ENCODE results near the gene COX4I1. TPM values are rescaled to one million over a fixed set of nuclear protein-coding genes. Genes with fewer than 3 reads are reported as not detected.
"Not testable (repeated sequence)": the region's sequence is repeated elsewhere in the genome, so short reads cannot be mapped to it uniquely, and the experiment has no call there.

COX4I1 gene
- total RNA-seq, 1 experiment from 2014 or later: 673 TPM

- Histone ChIP-seq H3K4me3 (no peak overlapping the region), H3K27me3 (no peaks in the 10 kb centered on the region), H3K9me3 (no peaks in the 10 kb centered on the region), H3K36me3 (peaks cover 1% of the 10 kb centered on the region; the same call in 1 of the 2 replicates)
- DNase-seq: no peak
These were observed 10.7 kb downstream of the COX4I1 start for GRCh38 chr16:85810097-85810741.

GRCh38 chr16:85810742-85811115 lies 11.2 kb downstream of the COX4I1 start:
- H3K9me3 ChIP-seq: no peaks in the 10 kb centered on the region
- H3K27me3 ChIP-seq: no peaks in the 10 kb centered on the region
- no peak overlapping the region for H3K4me3 ChIP-seq
- H3K36me3 ChIP-seq: no peaks in the 10 kb centered on the region; the same call in 1 of the 2 replicates
- no peak for DNase-seq

GRCh38 chr16:85812031-85812807 lies 12.7 kb downstream of the COX4I1 start:
- DNase-seq: no peak
- Histone ChIP-seq H3K9me3 (no peaks in the 10 kb centered on the region), H3K27me3 (no peaks in the 10 kb centered on the region), H3K4me3 (no peak overlapping the region), H3K36me3 (no peaks in the 10 kb centered on the region)

- H3K9me3 ChIP-seq: no peaks in the 10 kb centered on the region
- no peaks in the 10 kb centered on the region for H3K36me3 ChIP-seq
- DNase-seq: no peak
- no peak overlapping the region for H3K4me3 ChIP-seq
- H3K27me3 ChIP-seq: no peaks in the 10 kb centered on the region
These were observed 13.6 kb downstream of the COX4I1 start for GRCh38 chr16:85812811-85813700.

DNA sequence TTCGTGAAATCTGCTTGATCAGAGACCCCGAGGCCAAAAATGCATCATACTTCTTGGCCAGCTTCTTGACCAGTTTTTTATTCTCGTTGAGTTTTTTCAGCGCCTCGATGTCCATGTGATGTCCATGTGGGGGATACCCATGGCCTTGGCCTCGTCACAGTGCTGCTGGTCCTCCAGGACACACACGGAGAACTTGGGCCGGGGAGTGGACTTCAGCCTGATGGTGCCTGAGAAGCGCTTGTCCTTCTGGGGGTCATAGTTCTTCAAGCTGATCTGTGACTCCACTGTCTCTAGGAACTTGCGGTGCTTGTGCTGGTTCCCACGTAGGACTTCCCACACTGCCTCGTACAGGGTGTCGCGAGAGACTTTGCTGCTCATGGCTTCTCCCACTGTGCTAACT lies 16.7 kb downstream of the COX4I1 start:
- DNase-seq: no peak
- Histone ChIP-seq H3K36me3 (no peaks in the 10 kb centered on the region), H3K4me3 (no peak overlapping the region), H3K27me3 (peaks cover 4% of the 10 kb centered on the region; the same call in 1 of the 2 replicates), H3K9me3 (no peaks in the 10 kb centered on the region)

DNA sequence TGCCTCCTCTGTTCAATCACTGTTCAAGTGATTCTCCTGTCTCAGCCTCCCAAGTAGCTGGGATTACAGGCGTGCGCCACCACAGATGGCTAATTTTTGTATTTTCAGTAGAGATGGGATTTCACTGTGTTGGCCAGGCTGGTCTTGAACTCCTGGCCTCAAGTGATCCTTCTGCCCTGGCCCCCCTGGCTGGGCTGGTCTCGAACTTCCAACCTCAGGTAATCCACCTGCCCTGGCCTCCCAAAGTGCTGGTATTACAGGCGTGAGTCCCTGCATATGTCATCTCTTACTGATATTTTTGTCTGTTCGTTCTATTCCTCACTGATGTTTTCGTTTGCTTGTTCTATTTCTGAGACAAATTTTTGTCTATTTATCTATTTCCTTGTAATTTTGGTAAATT lies 17.7 kb downstream of the COX4I1 start:
- H3K9me3 ChIP-seq, DNase-seq, H3K36me3 ChIP-seq, H3K4me3 ChIP-seq, H3K27me3 ChIP-seq: not testable (repeated sequence)

DNA sequence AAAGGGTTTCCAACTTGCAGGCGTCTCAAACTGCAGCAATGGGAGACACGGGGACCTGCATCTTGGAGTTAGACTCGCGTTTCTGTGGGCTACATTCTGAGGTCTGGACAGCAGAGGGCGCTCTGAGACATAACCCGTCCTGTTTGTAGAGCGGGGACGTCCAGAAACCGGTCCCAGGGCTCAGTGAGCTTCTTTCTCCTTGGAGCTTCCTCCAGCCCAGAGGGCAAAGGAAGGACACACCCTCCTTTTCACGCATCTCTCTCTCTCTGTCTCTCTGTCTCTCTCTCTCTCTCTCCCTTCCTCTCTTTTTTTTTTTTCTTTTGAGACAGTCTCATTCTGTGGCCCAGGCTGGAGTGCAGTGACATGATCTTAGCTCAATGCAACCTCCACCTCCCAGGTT lies 19.8 kb downstream of the COX4I1 start:
- Histone ChIP-seq H3K36me3 (no peaks in the 10 kb centered on the region), H3K9me3 (no peaks in the 10 kb centered on the region), H3K27me3 (peaks cover 4% of the 10 kb centered on the region; the same call in 1 of the 2 replicates), H3K4me3 (no peak overlapping the region)
- DNase-seq: peak; percentile 42

DNA sequence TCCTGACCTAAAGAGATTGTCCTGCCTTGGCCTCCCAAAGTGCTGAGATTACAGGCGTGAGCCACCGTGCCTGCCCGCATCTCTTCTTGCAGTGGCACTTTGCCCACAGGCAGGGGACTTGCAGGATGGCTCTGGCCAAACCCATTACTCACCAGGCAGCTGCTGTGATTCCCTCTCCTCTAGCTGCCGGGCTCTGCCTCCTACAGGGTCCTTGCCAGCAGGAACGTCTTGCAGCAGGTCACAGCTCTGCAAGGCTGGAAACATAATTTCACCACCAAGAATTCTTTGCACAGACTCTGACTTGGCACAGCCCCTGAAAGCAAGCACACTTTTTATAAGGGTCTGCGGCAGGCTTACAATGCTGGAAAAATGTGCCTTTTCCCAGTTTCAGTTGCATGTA lies 20.3 kb downstream of the COX4I1 start:
- H3K9me3 ChIP-seq: no peaks in the 10 kb centered on the region
- H3K27me3 ChIP-seq: peaks cover 4% of the 10 kb centered on the region; the same call in 1 of the 2 replicates
- no peak overlapping the region for H3K4me3 ChIP-seq
- no peaks in the 10 kb centered on the region for H3K36me3 ChIP-seq
- peak; percentile 45 for DNase-seq

- Histone ChIP-seq H3K36me3 (no peaks in the 10 kb centered on the region), H3K4me3 (no peak overlapping the region), H3K9me3 (no peaks in the 10 kb centered on the region), H3K27me3 (peaks cover 4% of the 10 kb centered on the region; the same call in 1 of the 2 replicates)
- no peak for DNase-seq
These were observed 21.3 kb downstream of the COX4I1 start for GRCh38 chr16:85820604-85821372.

DNA sequence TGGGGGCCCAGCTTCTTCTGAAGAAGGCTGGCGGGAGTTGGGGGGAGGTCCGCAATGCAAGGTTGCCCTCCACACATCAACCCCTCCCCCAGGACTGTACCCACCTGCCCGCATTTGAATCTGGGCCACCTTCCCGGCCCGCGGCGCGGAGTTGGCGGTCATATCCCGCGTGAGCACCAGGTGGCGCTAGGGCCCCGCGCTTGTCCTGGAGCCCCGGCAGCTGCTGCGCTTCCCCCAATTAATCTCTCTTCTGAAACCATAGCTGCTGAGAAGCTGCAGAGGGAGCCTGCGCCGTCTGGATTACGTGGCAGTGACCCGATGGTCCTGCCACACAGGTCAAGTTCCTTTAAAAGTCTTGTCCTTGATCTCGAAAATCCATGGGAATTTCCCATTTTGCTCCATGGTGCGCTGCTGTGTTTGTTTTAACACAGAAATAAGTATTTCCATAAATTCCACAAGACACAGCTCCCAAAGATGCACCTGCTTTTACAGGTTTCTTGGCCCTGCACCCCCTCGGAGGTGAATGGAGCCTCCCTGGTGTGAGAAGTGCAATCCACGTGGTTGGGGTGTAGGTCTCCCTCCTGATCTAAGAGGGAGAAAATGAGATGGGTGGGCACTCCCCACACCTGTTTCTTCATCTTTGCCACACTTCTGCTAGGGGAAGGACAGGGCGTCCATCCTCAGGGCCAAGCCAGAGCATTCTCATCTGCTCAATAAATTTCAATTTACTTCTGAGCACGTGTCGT lies 22.1 kb downstream of the COX4I1 start:
- Histone ChIP-seq H3K4me3 (no peak overlapping the region), H3K27me3 (peaks cover 4% of the 10 kb centered on the region; the same call in 1 of the 2 replicates), H3K9me3 (no peaks in the 10 kb centered on the region), H3K36me3 (no peaks in the 10 kb centered on the region)
- DNase-seq: peak; percentile 50

DNA sequence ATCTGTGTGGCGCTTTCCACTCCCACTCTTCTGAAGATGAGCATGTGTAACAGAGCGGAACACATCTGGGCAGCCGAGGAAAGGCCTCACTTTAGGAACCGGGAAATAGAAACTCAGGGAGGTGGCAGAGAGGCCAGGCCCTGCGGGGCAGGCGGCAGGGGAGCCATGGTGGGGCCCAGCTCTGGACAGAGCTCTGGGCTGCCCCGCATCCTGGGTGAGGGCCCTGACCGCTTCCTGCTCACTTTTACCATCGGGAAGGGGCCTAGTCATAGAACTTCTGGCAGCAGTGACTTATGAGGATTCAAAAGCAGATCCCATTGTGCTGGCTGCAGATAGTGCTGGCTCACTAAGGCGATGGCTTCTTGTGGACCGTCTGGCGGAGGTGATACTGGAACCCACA lies 22.6 kb downstream of the COX4I1 start:
- no peak for DNase-seq
- no peaks in the 10 kb centered on the region for H3K9me3 ChIP-seq
- no peaks in the 10 kb centered on the region for H3K36me3 ChIP-seq
- peaks cover 4% of the 10 kb centered on the region; the same call in 1 of the 2 replicates for H3K27me3 ChIP-seq
- no peak overlapping the region for H3K4me3 ChIP-seq

- Histone ChIP-seq H3K9me3 (no peaks in the 10 kb centered on the region), H3K36me3 (no peaks in the 10 kb centered on the region), H3K27me3 (peaks cover 4% of the 10 kb centered on the region; the same call in 1 of the 2 replicates)
These were observed 23.9 kb downstream of the COX4I1 start for GRCh38 chr16:85823328-85823920.

DNA sequence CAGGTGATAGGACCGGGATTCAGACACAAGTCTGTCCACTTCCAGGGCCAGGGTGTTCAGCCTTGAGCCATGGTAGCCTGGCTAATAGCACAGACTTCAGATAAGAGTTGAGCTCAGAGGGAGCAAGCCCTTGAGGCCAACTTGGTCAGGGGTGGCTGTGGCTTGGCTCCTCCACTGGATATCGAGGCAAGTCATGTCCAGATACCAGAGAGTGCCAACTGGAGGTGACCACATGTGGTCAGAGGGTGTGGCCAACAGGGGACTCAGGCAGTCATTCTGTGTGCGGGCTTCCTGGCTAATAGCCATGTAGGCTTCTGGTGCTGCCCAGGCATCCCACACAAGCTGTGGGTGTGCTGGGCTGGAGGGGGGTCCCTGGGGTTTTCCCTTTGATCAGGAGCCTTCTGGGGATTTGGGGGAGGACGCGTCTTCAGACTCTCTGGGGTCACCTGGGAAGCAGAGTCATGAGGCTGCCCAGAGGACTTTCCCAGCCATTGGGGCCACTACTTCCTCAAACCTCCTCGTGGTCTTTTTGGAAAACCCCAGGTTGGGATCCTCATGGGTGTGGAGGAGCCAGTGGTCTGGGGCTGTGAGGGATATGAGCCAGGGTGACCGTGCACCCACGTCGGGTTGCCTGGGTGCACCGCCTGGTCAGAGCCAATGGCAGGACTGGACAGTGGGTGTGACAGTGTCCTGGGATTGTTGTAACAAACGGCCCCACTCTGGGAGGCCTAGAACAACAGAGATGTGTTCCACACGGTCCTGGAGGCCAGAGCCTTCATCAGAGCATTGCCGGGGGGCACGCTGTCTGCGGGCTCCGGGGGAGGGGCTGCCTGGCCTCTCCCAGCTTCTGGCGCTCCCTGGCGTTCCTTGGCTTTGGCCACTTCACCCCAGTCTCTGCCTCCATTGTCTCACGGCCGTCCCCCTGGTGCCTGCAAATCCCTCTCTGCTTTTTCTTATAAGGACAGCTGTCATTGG lies 25.0 kb downstream of the COX4I1 start:
- H3K27me3 ChIP-seq: peaks cover 4% of the 10 kb centered on the region
- H3K36me3 ChIP-seq: no peaks in the 10 kb centered on the region
- no peaks in the 10 kb centered on the region for H3K9me3 ChIP-seq
- DNase-seq: no peak
- H3K4me3 ChIP-seq: no peak overlapping the region

More at GRCh38 chr16:85823328-85823920, 23.9 kb downstream of the COX4I1 start:
- H3K4me3 ChIP-seq: no peak overlapping the region
- DNase-seq: no peak

DNA sequence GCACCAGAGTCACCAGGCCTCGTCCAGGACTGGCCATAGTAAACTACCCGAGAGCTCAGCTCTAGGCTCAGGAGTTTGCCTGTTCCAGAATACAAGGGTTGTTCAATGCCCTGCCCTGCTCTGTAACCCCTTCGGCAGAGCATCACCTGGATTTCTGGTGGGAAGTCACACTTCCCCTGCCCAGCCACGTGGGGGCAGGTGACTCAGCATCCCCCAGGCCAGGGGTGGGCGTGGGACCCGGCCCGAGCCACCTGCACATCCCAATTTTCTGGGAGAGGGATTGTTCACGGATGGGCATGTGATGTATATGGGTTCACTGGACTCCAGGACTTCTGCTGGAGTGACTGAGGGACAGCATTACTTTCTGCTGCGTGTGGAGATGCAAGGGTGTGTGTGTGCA lies 25.8 kb downstream of the COX4I1 start:
- Histone ChIP-seq H3K4me3 (no peak overlapping the region), H3K36me3 (no peaks in the 10 kb centered on the region), H3K9me3 (no peaks in the 10 kb centered on the region), H3K27me3 (peaks cover 4% of the 10 kb centered on the region)
- DNase-seq: no peak

All from MG63 (cell line).